HL-60 (cell line): ENCODE results near the gene CPN2.

Experiments used
- DNase-seq, 2 experiments: peaks; one replicate each; pipeline ENCODE4 v3.0.0-alpha.2; 2010 to 2020; ENCODE audit warnings: low read depth in 1 of 2, low spot score in 1 of 2
- H3K27ac ChIP-seq: fragments of 250-450 bp; sonication (Bioruptor Pico); replicated peaks from 2 replicates; pipeline ENCODE4 v1.5.1; 2020; ENCODE audit warnings: mild to moderate bottlenecking, moderate library complexity
- H3K27me3 ChIP-seq: fragments of 250-450 bp; sonication (Bioruptor Pico); 2 replicates; pipeline ENCODE4 v1.5.1; 2021; ENCODE audit warnings: mild to moderate bottlenecking, moderate library complexity; ENCODE audit not compliant: insufficient read depth, poor library complexity, severe bottlenecking
- H3K4me3 ChIP-seq: replicated peaks from 2 replicates; pipeline ENCODE4 v1.5.1; 2011; ENCODE audit warnings: mild to moderate bottlenecking, control low read depth, low read length; ENCODE audit not compliant: insufficient read depth
- CTCF ChIP-seq: IDR thresholded peaks from one replicate; pipeline ENCODE4 v1.5.1; 2011; ENCODE audit warnings: low read length, control low read depth, inconsistent platforms; ENCODE audit not compliant: insufficient read depth
- GABPA ChIP-seq: IDR thresholded peaks from 2 replicates; pipeline ENCODE4 v1.6.1; 2012; ENCODE audit warnings: low read depth
- POLR2AphosphoS5 ChIP-seq: IDR thresholded peaks from 2 replicates; pipeline ENCODE4 v1.6.1; 2012; ENCODE audit warnings: low read depth
- REST ChIP-seq: IDR thresholded peaks from 2 replicates; pipeline ENCODE4 v1.6.1; 2012; ENCODE audit warnings: low read depth; ENCODE audit not compliant: insufficient replicate concordance
- SPI1 ChIP-seq: IDR thresholded peaks from 2 replicates; pipeline ENCODE4 v1.6.1; 2012; ENCODE audit warnings: low read depth, mild to moderate bottlenecking, borderline replicate concordance

The CPN2 gene

GRCh38 chr3:194328053-194328657 lies 23.0 kb downstream of the CPN2 start:
- DNase-seq: peak in 1 of 2 experiments; percentile 24
- Histone ChIP-seq H3K27me3 (peaks cover 12% of the 10 kb centered on the region), H3K27ac (no peak overlapping the region), H3K4me3 (no peak overlapping the region)
- TF ChIP-seq GABPA (no peak), SPI1 (no peak), REST (no peak)

GRCh38 chr3:194327218-194328052 lies 23.7 kb downstream of the CPN2 start:
- no peak for DNase-seq
- H3K27me3 ChIP-seq: peaks cover 5% of the 10 kb centered on the region
- H3K4me3 ChIP-seq: no peak overlapping the region
- no peak for TF ChIP-seq POLR2AphosphoS5
- TF ChIP-seq REST: no peak
- no peak for TF ChIP-seq SPI1
- no peak for TF ChIP-seq CTCF
- TF ChIP-seq GABPA: no peak
- H3K27ac ChIP-seq: no peak overlapping the region

DNA sequence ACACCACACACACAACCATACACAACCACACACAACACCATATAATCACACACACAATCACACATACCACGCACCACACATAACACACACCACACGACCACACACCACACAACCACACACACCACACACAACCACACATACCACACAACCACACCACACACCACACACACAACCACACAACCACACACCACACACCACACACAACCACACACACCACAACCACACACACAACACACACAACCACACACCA lies 24.2 kb downstream of the CPN2 start:
- Histone ChIP-seq H3K4me3 (no peak overlapping the region), H3K27ac (no peak overlapping the region), H3K27me3 (no peaks in the 10 kb centered on the region)
- TF ChIP-seq POLR2AphosphoS5 (no peak), SPI1 (no peak), GABPA (no peak), CTCF (no peak), REST (no peak)
- DNase-seq: no peak
